IPS-15b (cell line): ENCODE data around the gene KLRC4.
"Not testable (repeated sequence)": the region's sequence is repeated elsewhere in the genome, so short reads cannot be mapped to it uniquely, and the experiment has no call there.

Experiments
- H3K27me3 ChIP-seq: one replicate; pipeline ENCODE4 v1.6.1; 2013; ENCODE audit warnings: low read length; ENCODE audit not compliant: control insufficient read depth, insufficient read depth
- H3K36me3 ChIP-seq: one replicate; pipeline ENCODE4 v1.6.1; 2013; ENCODE audit warnings: low read length; ENCODE audit not compliant: control insufficient read depth, insufficient read depth
- H3K4me1 ChIP-seq: one replicate; pipeline ENCODE4 v1.6.1; 2013; ENCODE audit warnings: mild to moderate bottlenecking, low read length; ENCODE audit not compliant: control insufficient read depth, insufficient read depth
- H3K4me3 ChIP-seq: one replicate; pipeline ENCODE4 v1.5.1; 2013; ENCODE audit warnings: low read depth, low read length
- H3K9ac ChIP-seq: one replicate; pipeline ENCODE4 v1.6.1; 2013; ENCODE audit warnings: low read depth, mild to moderate bottlenecking, low read length
- H3K9me3 ChIP-seq: one replicate; pipeline ENCODE4 v1.6.1; 2013; ENCODE audit warnings: mild to moderate bottlenecking, low read length; ENCODE audit not compliant: control insufficient read depth, insufficient read depth

Gene KLRC4

DNA sequence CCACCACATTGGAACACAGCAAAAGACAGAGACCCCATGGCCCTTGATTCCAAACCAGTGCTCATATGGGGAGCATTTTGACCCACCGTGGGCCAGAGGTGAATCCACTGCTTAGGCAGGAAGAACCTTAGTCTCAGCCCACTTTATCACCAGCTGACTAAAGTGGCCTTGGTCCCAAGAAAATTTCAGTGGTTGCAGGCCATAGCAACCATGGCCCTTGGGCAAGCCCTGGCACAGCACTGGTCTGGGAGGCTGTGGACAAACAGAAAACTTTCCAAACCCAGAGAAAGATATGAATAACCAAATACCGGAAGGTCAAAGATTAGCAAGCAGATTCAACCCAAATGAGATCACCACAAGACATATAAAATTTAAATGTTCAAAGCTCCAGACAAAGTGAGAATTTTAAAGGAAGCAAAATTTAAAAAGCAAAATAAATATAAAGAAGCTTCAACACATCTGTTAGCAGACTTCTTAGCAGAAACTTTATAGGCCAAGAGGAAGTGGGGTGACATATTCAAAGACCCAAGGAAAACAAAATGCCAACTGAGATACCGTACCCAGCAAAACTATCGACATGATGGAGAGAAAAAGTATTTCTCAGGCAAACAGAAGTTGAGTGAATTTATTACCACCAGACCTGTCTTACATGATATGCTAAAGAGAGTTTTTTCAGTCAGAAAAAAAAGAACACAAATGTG is 27.5 kb downstream of the KLRC4 start:
- Histone ChIP-seq H3K4me3 (no peak overlapping the region), H3K4me1 (no peaks in the 10 kb centered on the region)

DNA sequence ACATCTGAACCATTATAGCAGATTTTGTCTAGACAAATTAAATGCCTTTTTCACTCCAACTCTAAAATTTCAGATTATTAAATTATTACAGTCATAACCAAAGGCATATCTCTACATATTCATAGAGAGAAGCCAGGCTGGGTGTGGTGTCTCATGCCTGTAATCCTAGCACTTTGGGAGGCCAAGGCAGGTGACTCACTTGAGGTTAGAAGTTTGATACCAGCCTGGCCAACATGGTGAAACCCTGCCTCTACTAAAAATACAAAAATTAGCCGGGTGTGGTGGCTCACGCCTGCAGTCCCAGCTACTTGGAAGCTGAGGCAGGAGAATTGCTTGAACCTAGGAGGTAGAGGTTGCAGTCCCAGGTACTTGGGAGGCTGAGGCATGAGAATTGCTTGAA is 30.8 kb downstream of the KLRC4 start:
- not testable (repeated sequence) for H3K27me3 ChIP-seq, H3K4me1 ChIP-seq, H3K36me3 ChIP-seq, H3K4me3 ChIP-seq, H3K9ac ChIP-seq, H3K9me3 ChIP-seq

More for the DNA sequence above, 27.5 kb downstream of the KLRC4 start:
- Histone ChIP-seq H3K9ac (no peak overlapping the region), H3K27me3 (no peaks in the 10 kb centered on the region), H3K36me3 (no peaks in the 10 kb centered on the region), H3K9me3 (no peaks in the 10 kb centered on the region)

DNA sequence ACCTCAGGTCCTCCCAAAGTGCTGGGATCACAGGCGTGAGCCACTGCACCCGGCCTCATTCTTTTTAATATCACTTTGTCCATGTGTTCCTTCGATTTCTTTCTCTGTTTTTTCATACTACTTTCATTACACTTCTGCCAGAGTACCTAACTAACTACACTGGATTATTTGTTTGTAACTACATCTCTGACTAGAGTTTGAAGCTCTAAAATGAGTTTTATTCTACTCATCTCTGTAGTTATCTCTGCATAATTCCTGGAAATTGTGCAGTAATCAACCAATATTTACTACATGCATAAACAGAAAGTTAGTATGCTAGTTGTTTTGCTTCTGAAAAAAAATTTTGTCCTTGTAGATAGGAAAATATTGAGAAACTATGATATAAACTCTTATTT is 34.9 kb downstream of the KLRC4 start:
- Histone ChIP-seq H3K4me1 (peaks cover 12% of the 10 kb centered on the region), H3K4me3 (no peak overlapping the region), H3K36me3 (no peaks in the 10 kb centered on the region), H3K9ac (no peak overlapping the region), H3K9me3 (no peaks in the 10 kb centered on the region), H3K27me3 (no peaks in the 10 kb centered on the region)

DNA sequence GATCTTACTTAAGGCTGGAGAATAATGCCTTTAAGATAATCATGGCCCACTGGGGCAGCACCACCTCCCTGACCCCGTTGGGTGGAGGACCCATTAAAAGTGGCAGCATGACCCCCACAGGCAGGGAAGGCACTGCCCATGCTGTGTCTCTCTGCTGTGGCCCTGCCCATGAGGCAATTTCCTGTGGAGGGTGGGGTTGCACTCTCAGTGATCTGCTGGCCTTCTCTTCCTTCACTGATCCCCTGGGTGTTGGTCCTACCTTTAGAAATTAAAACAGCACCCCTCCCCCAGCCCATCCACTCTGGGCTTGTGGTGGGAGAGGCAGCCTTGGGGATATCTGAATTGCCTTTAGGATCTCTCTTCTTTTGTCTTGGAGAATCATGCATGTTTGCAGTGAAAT is 37.0 kb downstream of the KLRC4 start:
- Histone ChIP-seq H3K4me3 (no peak overlapping the region), H3K4me1 (peaks cover 12% of the 10 kb centered on the region), H3K27me3 (no peaks in the 10 kb centered on the region), H3K36me3 (no peaks in the 10 kb centered on the region), H3K9ac (no peak overlapping the region), H3K9me3 (no peaks in the 10 kb centered on the region)

DNA sequence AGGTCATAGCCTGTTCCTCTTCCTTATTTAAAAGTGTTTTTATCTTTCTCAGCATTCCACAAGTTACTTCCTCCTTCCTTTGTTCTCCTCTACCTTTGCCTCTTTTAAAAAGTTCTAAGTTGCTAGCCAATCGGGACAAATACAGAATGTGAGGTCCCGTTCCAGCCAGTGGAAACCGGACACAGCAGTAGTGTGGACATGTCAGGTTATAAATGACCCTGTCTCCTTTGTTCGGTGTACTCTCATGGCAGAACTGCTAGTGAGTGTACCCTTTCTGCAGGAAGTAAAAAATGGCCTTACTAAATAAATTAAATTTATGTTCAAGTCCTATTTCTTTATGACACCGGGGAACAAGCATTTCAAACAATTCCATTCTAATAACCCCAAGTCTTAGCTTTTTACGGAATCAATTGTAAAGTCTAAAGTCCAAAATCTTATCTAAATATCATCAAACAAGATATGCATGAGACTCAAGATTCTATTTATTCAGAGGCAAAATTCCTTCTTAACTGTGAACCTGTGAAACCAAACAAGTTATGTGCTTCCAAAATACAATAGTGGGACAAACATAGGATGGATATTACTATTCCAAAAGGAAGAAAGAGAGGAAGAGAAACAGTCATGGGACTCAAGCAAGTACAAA is 37.5 kb downstream of the KLRC4 start:
- H3K27me3 ChIP-seq, H3K9ac ChIP-seq, H3K4me3 ChIP-seq, H3K36me3 ChIP-seq, H3K9me3 ChIP-seq: not testable (repeated sequence)
- H3K4me1 ChIP-seq: peaks cover 12% of the 10 kb centered on the region

DNA sequence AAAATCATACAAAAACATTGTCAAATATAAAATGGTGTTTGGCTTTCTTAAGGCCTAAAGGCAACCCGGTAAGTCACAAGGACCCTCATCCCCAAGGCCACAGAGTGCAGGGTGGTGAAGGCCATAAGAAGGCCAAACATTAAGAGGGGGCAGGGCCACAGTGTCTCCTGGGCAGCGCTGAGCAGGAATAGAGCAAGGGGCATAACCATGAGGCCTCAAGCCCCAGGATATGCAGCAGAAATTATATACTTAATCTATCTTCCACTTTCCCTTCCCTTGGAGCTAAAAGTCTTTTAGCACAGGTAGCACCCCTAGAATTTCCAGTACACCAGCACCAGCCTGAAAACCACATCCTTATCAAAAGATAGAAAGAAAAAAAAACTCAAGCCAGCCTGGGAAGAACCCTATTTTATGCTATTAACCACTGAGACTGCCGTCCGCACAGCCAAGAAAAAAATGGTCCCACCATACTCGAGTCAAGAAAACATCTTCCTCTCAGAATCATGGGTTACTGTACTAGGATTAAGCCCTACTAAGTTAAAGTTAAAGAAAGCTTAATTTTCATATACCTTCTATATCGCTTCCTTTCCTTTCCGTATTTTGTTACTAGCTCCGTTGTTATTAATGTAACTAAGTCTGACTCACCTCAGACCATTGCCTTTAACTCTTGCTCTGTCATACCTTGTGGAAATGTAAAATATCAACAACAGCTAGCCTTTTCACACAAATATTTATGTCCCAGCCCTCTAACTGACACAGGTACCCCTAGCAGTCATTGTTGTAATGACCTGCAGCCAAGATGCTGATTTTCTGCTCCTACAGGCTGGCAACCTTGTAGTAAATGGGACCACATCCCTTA is 39.8 kb downstream of the KLRC4 start:
- Histone ChIP-seq H3K4me3 (no peak overlapping the region), H3K9ac (no peak overlapping the region), H3K27me3 (no peaks in the 10 kb centered on the region), H3K9me3 (no peaks in the 10 kb centered on the region), H3K36me3 (no peaks in the 10 kb centered on the region), H3K4me1 (peaks cover 23% of the 10 kb centered on the region)

DNA sequence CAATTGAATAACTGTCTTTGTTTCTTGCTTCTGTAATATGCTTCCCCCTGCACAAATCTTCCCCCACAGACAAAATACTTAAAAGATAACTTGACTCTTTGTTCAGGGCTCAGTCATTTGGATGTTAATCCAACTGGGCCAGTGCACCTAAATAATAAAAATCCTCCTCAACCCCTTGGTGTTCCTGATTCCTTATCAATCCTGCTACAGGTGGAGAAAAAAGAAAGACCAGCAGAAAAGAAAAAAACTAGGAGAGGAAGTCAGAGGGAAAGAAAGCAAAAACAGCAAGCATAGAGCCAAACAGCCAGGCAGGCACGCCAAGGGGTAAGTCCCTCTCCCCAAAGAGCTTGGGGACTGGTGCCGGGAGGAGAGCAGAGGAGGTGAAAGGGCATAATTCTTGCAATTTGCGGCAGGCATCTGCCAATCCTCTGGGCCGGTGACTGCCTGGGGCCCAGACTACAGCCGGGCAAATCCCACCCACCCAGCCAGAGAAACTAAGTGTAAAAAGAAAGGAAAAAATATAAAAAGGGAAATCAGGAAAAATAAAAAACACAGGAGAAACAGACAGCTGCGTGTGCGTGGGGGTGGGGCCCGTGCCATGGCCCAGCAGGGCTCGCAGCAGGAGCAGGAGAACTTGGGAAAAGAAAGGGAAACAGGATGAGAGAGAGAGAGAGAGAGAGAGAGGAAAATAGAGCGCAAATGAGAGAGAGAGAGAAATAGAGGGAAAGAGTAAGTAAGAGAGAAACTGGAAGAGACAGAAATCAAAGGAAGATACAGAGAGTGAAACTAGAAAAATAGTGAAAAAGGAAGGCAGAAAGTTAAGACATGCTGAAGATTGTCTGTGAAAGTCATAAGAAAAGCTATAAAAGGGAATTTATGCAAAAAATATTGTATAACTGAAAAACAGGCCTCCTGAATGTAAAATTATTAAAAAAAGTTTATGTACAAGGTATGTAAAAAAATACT is 41.1 kb downstream of the KLRC4 start:
- Histone ChIP-seq H3K36me3 (no peaks in the 10 kb centered on the region), H3K27me3 (no peaks in the 10 kb centered on the region), H3K9ac (no peak overlapping the region), H3K4me3 (no peak overlapping the region), H3K4me1 (peaks cover 34% of the 10 kb centered on the region), H3K9me3 (no peaks in the 10 kb centered on the region)

DNA sequence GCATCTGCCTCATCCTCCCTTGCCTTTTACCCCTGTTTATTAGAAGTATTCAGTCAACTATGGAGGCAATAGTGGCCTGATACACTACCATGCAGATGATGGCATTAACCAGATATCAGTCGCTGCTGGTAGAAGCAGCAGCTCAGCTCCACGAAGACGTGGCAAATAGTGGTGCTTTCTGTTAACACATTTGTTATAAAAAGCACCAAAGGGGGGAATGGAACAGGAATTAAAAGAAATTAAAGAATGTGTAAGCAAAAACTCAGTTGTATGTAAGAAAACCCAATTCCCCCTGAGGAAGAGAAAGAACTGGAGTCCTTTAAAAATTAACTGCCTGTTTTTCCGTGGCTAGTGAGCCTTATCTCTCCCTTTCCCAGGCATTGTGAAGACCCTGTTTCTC is 41.8 kb downstream of the KLRC4 start:
- H3K27me3 ChIP-seq, H3K4me3 ChIP-seq, H3K9ac ChIP-seq, H3K36me3 ChIP-seq, H3K9me3 ChIP-seq: not testable (repeated sequence)
- peaks cover 36% of the 10 kb centered on the region for H3K4me1 ChIP-seq

DNA sequence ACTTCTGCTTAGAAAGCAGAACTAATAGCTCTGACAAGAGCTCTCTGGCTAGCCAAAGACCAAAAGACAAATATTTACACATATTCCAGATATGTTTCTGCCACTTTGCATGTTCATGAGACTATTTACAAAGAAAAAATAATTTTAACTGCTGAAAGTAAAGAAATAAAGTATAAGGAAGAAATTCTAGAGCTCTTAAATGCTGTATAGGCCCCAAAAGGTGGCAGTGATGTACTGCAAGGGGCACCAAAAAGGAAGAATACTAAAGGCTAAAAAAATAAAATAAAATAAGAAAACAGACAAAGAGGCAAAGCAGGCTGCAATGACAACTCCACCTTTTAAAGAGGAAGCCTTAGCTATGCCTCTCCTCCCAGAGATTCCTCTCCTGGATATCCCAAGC is 42.7 kb downstream of the KLRC4 start:
- peaks cover 37% of the 10 kb centered on the region for H3K4me1 ChIP-seq
- H3K9ac ChIP-seq: no peak overlapping the region
- no peak overlapping the region for H3K4me3 ChIP-seq
- no peaks in the 10 kb centered on the region for H3K9me3 ChIP-seq
- no peaks in the 10 kb centered on the region for H3K36me3 ChIP-seq
- no peaks in the 10 kb centered on the region for H3K27me3 ChIP-seq

DNA sequence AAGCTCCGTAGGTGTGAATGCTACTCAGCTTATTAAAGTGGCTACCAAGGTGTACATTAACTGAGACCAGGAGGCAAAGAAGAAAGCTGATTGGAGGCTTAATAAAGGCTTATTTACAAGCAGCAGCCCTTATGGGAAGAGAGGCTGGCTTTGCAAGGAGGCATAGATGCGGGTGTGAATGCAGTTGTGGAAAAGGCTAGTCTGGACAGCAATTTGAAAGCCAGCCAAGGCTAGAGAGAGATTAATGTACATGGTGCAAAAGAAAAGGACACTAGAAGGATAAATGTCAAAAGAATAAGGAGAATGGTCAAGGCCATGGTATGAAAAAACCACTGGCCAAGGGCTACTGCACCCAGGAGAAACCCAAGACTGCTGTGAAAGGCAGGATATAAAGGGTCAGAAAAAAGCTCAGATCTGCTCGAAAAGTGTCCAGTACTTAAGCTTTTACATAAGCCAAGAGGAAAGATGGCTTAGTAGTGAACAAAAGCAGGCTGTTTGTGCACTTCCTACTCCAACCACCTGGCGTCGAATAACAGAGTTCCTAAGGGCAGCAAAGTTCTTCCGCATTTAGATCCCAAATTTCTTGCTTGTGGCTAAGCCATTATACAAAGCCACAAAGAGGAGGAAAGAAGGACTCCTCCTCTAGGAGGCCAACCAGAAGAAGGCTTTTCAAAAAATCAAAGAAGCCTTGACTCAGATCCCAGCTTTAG is 43.7 kb downstream of the KLRC4 start:
- no peaks in the 10 kb centered on the region for H3K36me3 ChIP-seq
- H3K4me3 ChIP-seq: peak overlapping the region; percentile 47
- H3K4me1 ChIP-seq: peaks cover 38% of the 10 kb centered on the region
- H3K9me3 ChIP-seq: no peaks in the 10 kb centered on the region
- H3K9ac ChIP-seq: no peak overlapping the region
- no peaks in the 10 kb centered on the region for H3K27me3 ChIP-seq
